Measurements from ENCODE around the gene RNF208.
"Not testable (repeated sequence)": the region's sequence is repeated elsewhere in the genome, so short reads cannot be mapped to it uniquely, and the experiment has no call there.

The RNF208 gene

DNA sequence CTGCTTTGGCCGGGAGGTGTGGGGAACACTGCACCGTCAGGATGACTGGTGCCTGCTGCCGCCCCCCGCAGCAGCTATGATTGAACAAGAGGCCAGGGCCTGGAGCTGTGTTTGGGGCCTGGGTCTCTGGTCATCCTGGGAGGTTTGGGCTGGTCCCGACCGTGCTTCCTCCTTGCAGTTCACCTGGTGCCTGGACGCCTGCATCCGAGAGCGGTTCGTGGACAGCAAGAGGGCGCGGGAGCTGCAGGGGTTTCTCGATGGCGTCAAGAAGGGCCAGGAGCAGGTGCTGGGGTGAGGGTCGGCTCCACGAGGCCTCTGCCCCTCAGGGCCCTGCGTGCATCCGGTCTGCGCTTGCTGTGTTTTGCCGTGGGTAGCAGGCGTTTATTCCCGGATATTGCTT lies 42.0 kb upstream of the RNF208 start:
- Histone ChIP-seq H3K36me3 (ENCODE audit: low read length) (no peaks in the 10 kb centered on the region), H3K4me2 (ENCODE audit: low read depth, low read length, poor library complexity, severe bottlenecking) (no peak overlapping the region), H3K4me3 (ENCODE audit: insufficient read depth, low read length, poor library complexity, severe bottlenecking) (no peak overlapping the region), H2AFZ (ENCODE audit: low read depth, low read length, severe bottlenecking) (no peak overlapping the region), H3K27me3 (ENCODE audit: low read length) (no peaks in the 10 kb centered on the region), H3K9me3 (ENCODE audit: insufficient read depth, low read length) (no peaks in the 10 kb centered on the region), H3K9me2 (replicated peaks; ENCODE audit: insufficient read depth, low read length) (no peaks in the 10 kb centered on the region), H3K9ac (ENCODE audit: low read length) (no peak overlapping the region), H3F3A (ENCODE audit: insufficient read depth) (0 out of 2 replicates have a peak, but pooled peaks cover 8% of the 10 kb centered on the region), H3K79me2 (ENCODE audit: insufficient read depth, low read length) (no peaks in the 10 kb centered on the region), H3K27ac (ENCODE audit: low read depth, low read length) (no peak overlapping the region), H4K20me1 (ENCODE audit: low read depth, low read length) (no peaks in the 10 kb centered on the region)
- TF ChIP-seq, protein P1, sequence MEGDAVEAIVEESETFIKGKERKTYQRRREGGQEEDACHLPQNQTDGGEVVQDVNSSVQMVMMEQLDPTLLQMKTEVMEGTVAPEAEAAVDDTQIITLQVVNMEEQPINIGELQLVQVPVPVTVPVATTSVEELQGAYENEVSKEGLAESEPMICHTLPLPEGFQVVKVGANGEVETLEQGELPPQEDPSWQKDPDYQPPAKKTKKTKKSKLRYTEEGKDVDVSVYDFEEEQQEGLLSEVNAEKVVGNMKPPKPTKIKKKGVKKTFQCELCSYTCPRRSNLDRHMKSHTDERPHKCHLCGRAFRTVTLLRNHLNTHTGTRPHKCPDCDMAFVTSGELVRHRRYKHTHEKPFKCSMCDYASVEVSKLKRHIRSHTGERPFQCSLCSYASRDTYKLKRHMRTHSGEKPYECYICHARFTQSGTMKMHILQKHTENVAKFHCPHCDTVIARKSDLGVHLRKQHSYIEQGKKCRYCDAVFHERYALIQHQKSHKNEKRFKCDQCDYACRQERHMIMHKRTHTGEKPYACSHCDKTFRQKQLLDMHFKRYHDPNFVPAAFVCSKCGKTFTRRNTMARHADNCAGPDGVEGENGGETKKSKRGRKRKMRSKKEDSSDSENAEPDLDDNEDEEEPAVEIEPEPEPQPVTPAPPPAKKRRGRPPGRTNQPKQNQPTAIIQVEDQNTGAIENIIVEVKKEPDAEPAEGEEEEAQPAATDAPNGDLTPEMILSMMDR (IDR thresholded peaks at IDR 0.05; ENCODE audit: insufficient read depth, low read length, poor library complexity, severe bottlenecking), result no peak
- no peak for TF ChIP-seq EZH2phosphoT487 (conservative IDR thresholded peaks at IDR 0.05; ENCODE audit: low read length)

DNA sequence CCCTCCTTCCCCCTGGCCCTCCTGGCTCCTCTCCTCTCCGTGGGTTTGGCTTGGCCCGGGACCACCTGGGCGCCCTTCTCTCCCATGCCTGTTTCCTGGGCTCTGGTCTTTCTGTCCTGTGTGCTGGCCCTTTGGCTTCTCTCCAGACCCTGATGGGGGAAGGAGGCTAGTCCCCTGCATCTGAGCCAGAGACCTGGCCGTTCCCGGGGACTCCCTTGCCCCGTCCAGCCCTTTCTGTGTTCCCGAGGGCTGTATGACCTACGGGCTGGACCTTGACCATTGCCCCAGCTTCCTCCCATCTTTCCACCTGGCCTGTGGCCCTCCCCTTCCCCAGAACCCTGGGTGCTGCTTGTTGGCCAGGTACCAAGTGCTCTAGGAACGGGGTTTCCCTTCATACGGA lies 41.5 kb upstream of the RNF208 start:
- Histone ChIP-seq H4K20me1 (ENCODE audit: low read depth, low read length) (no peaks in the 10 kb centered on the region), H3K27me3 (ENCODE audit: low read length) (no peaks in the 10 kb centered on the region), H3F3A (ENCODE audit: insufficient read depth) (0 out of 2 replicates have a peak, but pooled peaks cover 3% of the 10 kb centered on the region), H3K79me2 (ENCODE audit: insufficient read depth, low read length) (no peaks in the 10 kb centered on the region), H3K4me2 (ENCODE audit: low read depth, low read length, poor library complexity, severe bottlenecking) (no peak overlapping the region), H3K4me3 (ENCODE audit: insufficient read depth, low read length, poor library complexity, severe bottlenecking) (no peak overlapping the region), H3K36me3 (ENCODE audit: low read length) (no peaks in the 10 kb centered on the region), H3K9me2 (replicated peaks; ENCODE audit: insufficient read depth, low read length) (no peaks in the 10 kb centered on the region), H3K9ac (ENCODE audit: low read length) (no peak overlapping the region), H3K9me3 (ENCODE audit: insufficient read depth, low read length) (no peaks in the 10 kb centered on the region), H3K27ac (ENCODE audit: low read depth, low read length) (no peak overlapping the region), H2AFZ (ENCODE audit: low read depth, low read length, severe bottlenecking) (no peak overlapping the region)
- no peak for TF ChIP-seq EZH2phosphoT487 (conservative IDR thresholded peaks at IDR 0.05; ENCODE audit: low read length)
- TF ChIP-seq, protein P1 (IDR thresholded peaks at IDR 0.05; ENCODE audit: insufficient read depth, low read length, poor library complexity, severe bottlenecking), result no peak

DNA sequence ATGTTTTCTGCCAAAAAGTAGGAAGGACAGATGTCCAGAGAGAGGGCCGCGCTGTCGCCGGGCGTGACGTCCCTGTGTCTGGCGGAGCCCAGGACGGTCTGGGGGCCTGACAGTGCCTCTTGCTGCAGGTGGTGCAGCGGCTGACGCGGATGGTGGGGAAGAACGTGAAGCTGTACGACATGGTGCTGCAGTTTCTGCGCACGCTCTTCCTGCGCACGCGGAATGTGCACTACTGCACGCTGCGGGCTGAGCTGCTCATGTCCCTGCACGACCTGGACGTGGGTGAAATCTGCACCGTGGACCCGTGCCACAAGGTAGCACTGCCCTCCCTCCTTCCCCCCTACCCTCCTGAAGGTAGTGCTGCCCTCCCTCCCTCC lies 40.9 kb upstream of the RNF208 start:
- no peaks in the 10 kb centered on the region for H3K9me3 ChIP-seq (ENCODE audit: insufficient read depth, low read length)
- no peak overlapping the region for H3K4me2 ChIP-seq (ENCODE audit: low read depth, low read length, poor library complexity, severe bottlenecking)
- no peaks in the 10 kb centered on the region for H3K36me3 ChIP-seq (ENCODE audit: low read length)
- 0 out of 2 replicates have a peak, but pooled peaks cover 3% of the 10 kb centered on the region for H3F3A ChIP-seq (ENCODE audit: insufficient read depth)
- H4K20me1 ChIP-seq (ENCODE audit: low read depth, low read length), result no peaks in the 10 kb centered on the region
- no peak overlapping the region for H3K27ac ChIP-seq (ENCODE audit: low read depth, low read length)
- H3K27me3 ChIP-seq (ENCODE audit: low read length), result no peaks in the 10 kb centered on the region
- no peak overlapping the region for H2AFZ ChIP-seq (ENCODE audit: low read depth, low read length, severe bottlenecking)
- no peaks in the 10 kb centered on the region for H3K79me2 ChIP-seq (ENCODE audit: insufficient read depth, low read length)
- no peak overlapping the region for H3K4me3 ChIP-seq (ENCODE audit: insufficient read depth, low read length, poor library complexity, severe bottlenecking)
- no peak overlapping the region for H3K9ac ChIP-seq (ENCODE audit: low read length)
- no peak for TF ChIP-seq EZH2phosphoT487 (conservative IDR thresholded peaks at IDR 0.05; ENCODE audit: low read length)
- TF ChIP-seq, protein P1 (IDR thresholded peaks at IDR 0.05; ENCODE audit: insufficient read depth, low read length, poor library complexity, severe bottlenecking), result no peak
- no peaks in the 10 kb centered on the region for H3K9me2 ChIP-seq (replicated peaks; ENCODE audit: insufficient read depth, low read length)

DNA sequence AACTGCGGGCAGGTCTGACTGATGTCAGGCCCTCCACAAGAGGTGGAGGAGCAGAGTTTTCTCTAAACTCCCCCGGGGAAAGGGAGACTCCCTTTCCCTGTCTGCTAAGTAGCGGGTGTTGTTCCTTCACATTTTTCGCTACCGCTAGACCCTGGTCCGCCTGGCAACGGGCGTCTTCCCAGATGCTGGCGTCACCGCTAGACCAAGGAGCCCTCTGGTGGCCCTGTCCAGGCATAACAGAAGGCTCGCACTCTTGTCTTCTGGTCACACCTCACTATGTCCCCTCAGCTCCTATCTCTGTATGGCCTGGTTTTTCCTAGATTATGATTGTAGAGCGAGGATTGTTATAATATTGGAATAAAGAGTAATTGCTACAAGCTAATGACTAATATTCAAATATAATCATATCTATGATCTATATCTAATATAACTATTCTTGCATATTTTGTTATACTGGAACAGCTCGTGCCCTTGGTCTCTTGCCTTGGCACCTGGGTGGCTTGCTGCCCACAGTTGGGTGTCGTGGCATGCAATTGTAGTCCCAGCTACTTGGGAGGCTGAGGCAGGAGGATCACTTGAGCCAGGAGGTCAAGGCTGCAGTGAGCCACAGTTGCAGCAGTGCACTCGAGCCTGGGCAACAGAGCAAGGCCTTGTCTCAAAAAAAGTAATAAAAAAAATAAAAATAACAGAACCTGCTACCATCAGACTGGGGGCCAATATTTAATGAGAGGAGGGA lies 40.3 kb upstream of the RNF208 start:
- H3K36me3 ChIP-seq (ENCODE audit: low read length); H2AFZ ChIP-seq (ENCODE audit: low read depth, low read length, severe bottlenecking); H3K4me2 ChIP-seq (ENCODE audit: low read depth, low read length, poor library complexity, severe bottlenecking); H3K79me2 ChIP-seq (ENCODE audit: insufficient read depth, low read length); H3F3A ChIP-seq (ENCODE audit: insufficient read depth); H3K27ac ChIP-seq (ENCODE audit: low read depth, low read length); H3K9ac ChIP-seq (ENCODE audit: low read length); H3K27me3 ChIP-seq (ENCODE audit: low read length); H3K9me3 ChIP-seq (ENCODE audit: insufficient read depth, low read length); H3K4me3 ChIP-seq (ENCODE audit: insufficient read depth, low read length, poor library complexity, severe bottlenecking); H3K9me2 ChIP-seq (replicated peaks; ENCODE audit: insufficient read depth, low read length); H4K20me1 ChIP-seq (ENCODE audit: low read depth, low read length): not testable (repeated sequence)
